DND-41 (cell line): Measurements from ENCODE around the gene SNX25.

Source experiments
- ATAC-seq: fragments of 200-7000 bp; cut with Tn5 transposase; 3 replicates; pipeline ENCODE4 v1.9.1; 2021; ENCODE audit warnings: low read depth; ENCODE audit not compliant: insufficient read depth
- DNase-seq: peaks from one replicate; pipeline ENCODE4 v3.0.0-alpha.2; 2020
- H2AFZ ChIP-seq: 2 replicates; pipeline ENCODE4 v1.6.0; 2012; ENCODE audit warnings: low read depth, low read length
- H3K27ac ChIP-seq: 2 replicates; pipeline ENCODE4 v1.5.1; 2012; ENCODE audit warnings: low read length, inconsistent platforms
- H3K27me3 ChIP-seq: fragments of 200-600 bp; sonication (generic); 2 replicates; pipeline ENCODE4 v1.6.0; 2012; ENCODE audit warnings: low read length, mild to moderate bottlenecking, inconsistent platforms; ENCODE audit not compliant: insufficient read depth, poor library complexity
- H3K36me3 ChIP-seq: 2 replicates; pipeline ENCODE4 v1.5.1; 2012; ENCODE audit warnings: low read length, inconsistent platforms; ENCODE audit not compliant: insufficient read depth
- H3K4me1 ChIP-seq: 2 replicates; pipeline ENCODE4 v1.5.1; 2012; ENCODE audit warnings: mild to moderate bottlenecking, low read length; ENCODE audit not compliant: insufficient read depth
- H3K4me2 ChIP-seq: 2 replicates; pipeline ENCODE4 v1.6.0; 2012; ENCODE audit warnings: mild to moderate bottlenecking, moderate library complexity, low read length, inconsistent platforms; ENCODE audit not compliant: insufficient read depth
- H3K4me3 ChIP-seq, 2 experiments: fragments of 200-600 bp in 1 of 2; shearing (Covaris generic) in 1 of 2; 2 replicates each; pipeline ENCODE4 v1.5.1; 2012 to 2016; ENCODE audit warnings: inconsistent platforms in 2 of 2, low read length in 2 of 2, mild to moderate bottlenecking in 2 of 2, low read depth in 1 of 2, moderate library complexity in 1 of 2
- H3K79me2 ChIP-seq: 2 replicates; pipeline ENCODE4 v1.6.0; 2012; ENCODE audit warnings: low read length, inconsistent platforms; ENCODE audit not compliant: insufficient read depth
- H3K9ac ChIP-seq: 2 replicates; pipeline ENCODE4 v1.6.0; 2012; ENCODE audit warnings: low read depth, mild to moderate bottlenecking, inconsistent platforms, low read length, moderate library complexity
- H3K9me3 ChIP-seq: 2 replicates; pipeline ENCODE4 v1.5.1; 2012; ENCODE audit warnings: low read length, moderate library complexity, mild to moderate bottlenecking, inconsistent platforms; ENCODE audit not compliant: insufficient read depth, severe bottlenecking
- H4K20me1 ChIP-seq: 2 replicates; pipeline ENCODE4 v1.6.0; 2012; ENCODE audit warnings: low read length; ENCODE audit not compliant: insufficient read depth
- EZH2 ChIP-seq: IDR thresholded peaks from 3 replicates; pipeline ENCODE4 v1.6.1; 2012; ENCODE audit warnings: borderline replicate concordance, low read depth, mild to moderate bottlenecking, moderate library complexity, low read length, inconsistent platforms; ENCODE audit not compliant: severe bottlenecking
- TF ChIP-seq, protein P1 (sequence below): IDR thresholded peaks from 2 replicates; pipeline ENCODE4 v1.5.1; 2012; ENCODE audit warnings: borderline replicate concordance, low read length, moderate library complexity, mild to moderate bottlenecking; ENCODE audit not compliant: poor library complexity, severe bottlenecking; ENCODE audit errors: extremely low read depth

SNX25 gene

DNA sequence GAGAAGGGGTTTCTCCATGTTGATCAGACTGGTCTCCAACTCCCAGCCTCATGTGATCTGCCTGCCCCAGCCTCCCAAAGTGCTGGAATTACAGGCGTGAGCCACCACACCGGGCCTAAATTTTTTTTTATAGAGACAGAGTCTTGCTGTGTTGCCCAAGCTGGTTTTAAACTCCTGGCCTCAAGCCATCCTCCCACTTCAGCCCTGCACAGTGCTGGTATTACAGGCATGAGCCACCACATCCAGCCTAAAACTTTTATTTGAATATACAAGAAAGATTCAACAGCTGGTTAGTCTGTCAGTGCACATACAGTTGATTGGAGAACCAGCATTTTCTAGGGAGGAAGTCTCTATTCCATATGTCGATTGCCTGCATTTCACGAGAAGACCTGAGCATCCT is 95.1 kb downstream of the SNX25 start:
- no peak for DNase-seq
- Histone ChIP-seq H3K36me3 (no peaks in the 10 kb centered on the region), H2AFZ (no peak overlapping the region), H3K4me3 (no peak overlapping the region), H3K27me3 (peaks cover 7% of the 10 kb centered on the region), H4K20me1 (no peaks in the 10 kb centered on the region), H3K9ac (no peak overlapping the region), H3K4me2 (no peak overlapping the region), H3K79me2 (no peaks in the 10 kb centered on the region), H3K27ac (no peak overlapping the region), H3K9me3 (no peaks in the 10 kb centered on the region), H3K4me1 (no peaks in the 10 kb centered on the region)
- ATAC-seq = no peak
- TF ChIP-seq EZH2 = no peak
- TF ChIP-seq, protein P1, sequence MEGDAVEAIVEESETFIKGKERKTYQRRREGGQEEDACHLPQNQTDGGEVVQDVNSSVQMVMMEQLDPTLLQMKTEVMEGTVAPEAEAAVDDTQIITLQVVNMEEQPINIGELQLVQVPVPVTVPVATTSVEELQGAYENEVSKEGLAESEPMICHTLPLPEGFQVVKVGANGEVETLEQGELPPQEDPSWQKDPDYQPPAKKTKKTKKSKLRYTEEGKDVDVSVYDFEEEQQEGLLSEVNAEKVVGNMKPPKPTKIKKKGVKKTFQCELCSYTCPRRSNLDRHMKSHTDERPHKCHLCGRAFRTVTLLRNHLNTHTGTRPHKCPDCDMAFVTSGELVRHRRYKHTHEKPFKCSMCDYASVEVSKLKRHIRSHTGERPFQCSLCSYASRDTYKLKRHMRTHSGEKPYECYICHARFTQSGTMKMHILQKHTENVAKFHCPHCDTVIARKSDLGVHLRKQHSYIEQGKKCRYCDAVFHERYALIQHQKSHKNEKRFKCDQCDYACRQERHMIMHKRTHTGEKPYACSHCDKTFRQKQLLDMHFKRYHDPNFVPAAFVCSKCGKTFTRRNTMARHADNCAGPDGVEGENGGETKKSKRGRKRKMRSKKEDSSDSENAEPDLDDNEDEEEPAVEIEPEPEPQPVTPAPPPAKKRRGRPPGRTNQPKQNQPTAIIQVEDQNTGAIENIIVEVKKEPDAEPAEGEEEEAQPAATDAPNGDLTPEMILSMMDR = no peak

DNA sequence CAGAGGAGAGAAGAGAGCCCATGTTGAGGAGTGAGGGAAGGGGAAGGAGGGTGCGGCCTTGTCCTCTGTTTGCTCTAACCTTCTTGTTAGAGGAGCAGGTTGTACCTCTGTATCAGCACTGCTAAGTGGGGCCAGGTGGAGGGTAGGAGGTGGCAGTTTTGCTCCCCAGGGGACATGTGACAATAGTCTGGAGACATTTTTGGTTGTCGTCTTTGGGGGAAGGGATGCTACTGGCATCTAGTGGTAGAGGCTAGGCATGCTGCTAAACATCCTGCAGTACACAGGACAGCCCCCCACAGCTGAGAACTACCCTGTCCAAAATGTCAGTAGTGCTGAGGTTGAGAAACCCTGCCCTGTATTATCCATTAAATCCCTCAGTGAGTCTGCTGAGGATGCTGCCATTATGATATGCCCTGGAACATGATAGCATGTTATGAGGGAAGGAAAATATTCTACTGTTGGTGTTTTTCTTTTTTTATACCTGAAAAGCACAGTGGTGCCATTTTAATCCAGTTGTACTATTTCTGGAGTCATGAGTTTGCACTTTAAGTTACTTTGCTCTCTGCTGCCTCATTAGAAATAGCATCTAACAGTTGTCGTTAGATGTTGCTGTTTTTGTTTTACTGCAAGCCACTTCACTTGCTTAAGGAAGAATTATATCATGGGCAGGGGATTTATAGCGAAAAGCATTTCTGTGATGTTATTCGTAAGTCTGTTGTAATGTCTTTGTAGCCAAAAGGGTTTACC is 95.7 kb downstream of the SNX25 start:
- Histone ChIP-seq H3K79me2 (no peaks in the 10 kb centered on the region), H3K9me3 (no peaks in the 10 kb centered on the region), H3K9ac (no peak overlapping the region), H3K4me1 (no peaks in the 10 kb centered on the region), H4K20me1 (no peaks in the 10 kb centered on the region), H3K4me2 (no peak overlapping the region), H3K27ac (no peak overlapping the region), H3K4me3 (no peak overlapping the region), H3K36me3 (no peaks in the 10 kb centered on the region), H2AFZ (no peak overlapping the region), H3K27me3 (peaks cover 7% of the 10 kb centered on the region)
- peak; percentile 54; the same call in 2 of the 3 replicates for ATAC-seq
- DNase-seq = peak; percentile 10
- TF ChIP-seq, protein P1 = peak; percentile 44
- TF ChIP-seq EZH2 = no peak

DNA sequence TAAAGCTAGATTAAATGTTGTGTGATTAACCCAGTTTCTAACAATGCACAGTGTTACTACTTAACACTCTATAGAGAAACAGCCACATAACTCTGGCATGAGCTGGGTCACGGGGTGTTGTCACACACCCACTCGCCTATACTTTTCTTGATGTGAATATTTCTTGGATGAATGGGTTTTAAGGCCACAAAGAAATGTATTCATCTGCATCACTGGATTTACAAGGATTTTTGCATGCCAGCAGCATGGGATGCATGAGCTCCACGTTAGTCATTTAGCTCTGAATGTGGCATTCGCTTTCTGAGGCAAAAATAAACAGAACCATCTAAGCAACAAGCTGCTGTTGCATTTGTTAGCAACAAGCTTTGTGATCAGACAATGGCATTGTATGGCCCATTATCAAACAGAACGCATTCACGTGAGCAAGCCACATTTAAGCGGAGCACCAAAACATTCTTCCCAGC is 96.6 kb downstream of the SNX25 start:
- H3K9me3 ChIP-seq = no peaks in the 10 kb centered on the region
- H3K4me3 ChIP-seq = no peak overlapping the region
- no peaks in the 10 kb centered on the region for H3K36me3 ChIP-seq
- H3K27ac ChIP-seq = no peak overlapping the region
- DNase-seq = no peak
- peaks cover 7% of the 10 kb centered on the region for H3K27me3 ChIP-seq
- no peaks in the 10 kb centered on the region for H3K4me1 ChIP-seq
- TF ChIP-seq EZH2 = no peak
- TF ChIP-seq, protein P1 = no peak
- no peak for ATAC-seq
- no peaks in the 10 kb centered on the region for H3K79me2 ChIP-seq
- no peak overlapping the region for H3K9ac ChIP-seq
- no peak overlapping the region for H3K4me2 ChIP-seq
- H2AFZ ChIP-seq = no peak overlapping the region
- no peaks in the 10 kb centered on the region for H4K20me1 ChIP-seq
